Measurements from ENCODE around the gene CCDC9B. TPM values are rescaled to one million over a fixed set of nuclear protein-coding genes. Genes with fewer than 3 reads are reported as not detected.
A peak's percentile ranks its signal among the peaks of the same experiment; 100 is the strongest.

Gene CCDC9B
- 10 to 100 TPM; 17.1 to 26.4 TPM for total RNA-seq

- ATAC-seq, result peak; percentile 66
- H3K4me3 ChIP-seq, result no peak within 1 kb of the TSS
- H3K36me3 ChIP-seq (replicated peaks in 1 of 2; ENCODE audit: insufficient read depth in 1 of 2, low read depth in 2 of 2), result no peaks in the 10 kb centered on the region
- peak; percentile 80 to 89 (median 88) for DNase-seq
- peak within 1 kb of the TSS; percentile 72 to 92 (median 90) for H3K27ac ChIP-seq
- H3K27me3 ChIP-seq, result no peaks in the 10 kb centered on the region
- intact Hi-C loops (cut with DNase I), result no loop called here
- 49 to 100% methylated on average over 2 to 9 of the region's 17 CpGs for WGBS, 2 donors
- no peaks in the 10 kb centered on the region for H3K9me3 ChIP-seq
- TF ChIP-seq, protein P1, sequence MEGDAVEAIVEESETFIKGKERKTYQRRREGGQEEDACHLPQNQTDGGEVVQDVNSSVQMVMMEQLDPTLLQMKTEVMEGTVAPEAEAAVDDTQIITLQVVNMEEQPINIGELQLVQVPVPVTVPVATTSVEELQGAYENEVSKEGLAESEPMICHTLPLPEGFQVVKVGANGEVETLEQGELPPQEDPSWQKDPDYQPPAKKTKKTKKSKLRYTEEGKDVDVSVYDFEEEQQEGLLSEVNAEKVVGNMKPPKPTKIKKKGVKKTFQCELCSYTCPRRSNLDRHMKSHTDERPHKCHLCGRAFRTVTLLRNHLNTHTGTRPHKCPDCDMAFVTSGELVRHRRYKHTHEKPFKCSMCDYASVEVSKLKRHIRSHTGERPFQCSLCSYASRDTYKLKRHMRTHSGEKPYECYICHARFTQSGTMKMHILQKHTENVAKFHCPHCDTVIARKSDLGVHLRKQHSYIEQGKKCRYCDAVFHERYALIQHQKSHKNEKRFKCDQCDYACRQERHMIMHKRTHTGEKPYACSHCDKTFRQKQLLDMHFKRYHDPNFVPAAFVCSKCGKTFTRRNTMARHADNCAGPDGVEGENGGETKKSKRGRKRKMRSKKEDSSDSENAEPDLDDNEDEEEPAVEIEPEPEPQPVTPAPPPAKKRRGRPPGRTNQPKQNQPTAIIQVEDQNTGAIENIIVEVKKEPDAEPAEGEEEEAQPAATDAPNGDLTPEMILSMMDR (IDR thresholded peaks at IDR 0.05), result no peak
- peak; percentile 70 to 85 (median 83) for TF ChIP-seq POLR2A (IDR thresholded peaks at IDR 0.05)
- H3K4me1 ChIP-seq, result peaks cover 59% of the 10 kb centered on the region
These were observed at the start of gene CCDC9B for GRCh38 chr15:40340740-40341400. Gene CCDC9B, minus strand, starts transcription at chr15:40340939. Its CDS starts 120 bp downstream, at chr15:40340819.

- no peak for TF ChIP-seq POLR2A (IDR thresholded peaks at IDR 0.05)
- TF ChIP-seq, protein P1 (IDR thresholded peaks at IDR 0.05), result no peak
- peak overlapping the region in 2 of 4 donors; percentile 16 to 36 for H3K27ac ChIP-seq
- DNase-seq (no peak), ATAC-seq (peak; percentile 40)
- peaks cover 0 to 4% of the 10 kb centered on the region in 2 donors for H3K36me3 ChIP-seq (replicated peaks in 1 of 2; ENCODE audit: insufficient read depth in 1 of 2, low read depth in 2 of 2)
- H3K27me3 ChIP-seq, result no peaks in the 10 kb centered on the region
- peaks cover 8% of the 10 kb centered on the region for H3K4me1 ChIP-seq
- 77 to 90% methylated on average over 2 of the region's 2 CpGs for WGBS, 2 donors
- no peak overlapping the region for H3K4me3 ChIP-seq
- H3K9me3 ChIP-seq, result no peaks in the 10 kb centered on the region
- intact Hi-C loops (cut with DNase I), result no loop called here
These were observed 49.3 kb upstream of the CCDC9B start for GRCh38 chr15:40389824-40390595.

GRCh38 chr15:40388941-40389823, 48.4 kb upstream of the CCDC9B start:
- TF ChIP-seq, protein P1 (IDR thresholded peaks at IDR 0.05), result no peak
- no peak for TF ChIP-seq POLR2A (IDR thresholded peaks at IDR 0.05)
- peak overlapping the region in 1 of 4 donors; percentile 36 for H3K27ac ChIP-seq
- intact Hi-C loops (cut with DNase I), result no loop called here
- H3K4me3 ChIP-seq, result no peak overlapping the region
- no peaks in the 10 kb centered on the region for H3K9me3 ChIP-seq
- ATAC-seq, result no peak
- peaks cover 8% of the 10 kb centered on the region for H3K4me1 ChIP-seq
- no peaks in the 10 kb centered on the region for H3K27me3 ChIP-seq
- 85 to 89% methylated on average over 13 of the region's 13 CpGs for WGBS, 2 donors
- DNase-seq, result peak in 1 of 4 donors; percentile 49
- H3K36me3 ChIP-seq (replicated peaks in 1 of 2; ENCODE audit: insufficient read depth in 1 of 2, low read depth in 2 of 2), result peaks cover 0 to 4% of the 10 kb centered on the region in 2 donors

- DNase-seq, result no peak
- H3K4me3 ChIP-seq, result no peak overlapping the region
- no peak for ATAC-seq
- H3K4me1 ChIP-seq, result peaks cover 24% of the 10 kb centered on the region
- intact Hi-C loops (cut with DNase I), result no loop called here
- no peak overlapping the region for H3K27ac ChIP-seq
- WGBS, 2 donors, result 89 to 96% methylated on average over 3 of the region's 3 CpGs
- TF ChIP-seq, protein P1 (IDR thresholded peaks at IDR 0.05), result no peak
- no peak for TF ChIP-seq POLR2A (IDR thresholded peaks at IDR 0.05)
- H3K36me3 ChIP-seq (replicated peaks in 1 of 2; ENCODE audit: insufficient read depth in 1 of 2, low read depth in 2 of 2), result peaks cover 0 to 2% of the 10 kb centered on the region in 2 donors
- H3K9me3 ChIP-seq, result no peaks in the 10 kb centered on the region
- no peaks in the 10 kb centered on the region for H3K27me3 ChIP-seq
These were observed 45.7 kb upstream of the CCDC9B start for GRCh38 chr15:40386480-40386879.

Measured in body of pancreas (tissue), 4 donors.